Lower leg skin (tissue), 4 donors: ENCODE measurements around the gene XKR7. TPM values are rescaled to one million over a fixed set of nuclear protein-coding genes. Genes with fewer than 3 reads are reported as not detected.
A peak's percentile ranks its signal among the peaks of the same experiment; 100 is the strongest.

Experiments used
- DNase-seq, 2 donors: peaks; one replicate each; pipeline ENCODE4 v3.0.0-alpha.2; 2019; ENCODE audit warnings: low spot score in 2 of 2
- H3K4me3 ChIP-seq: fragments of 200-600 bp; sonication (generic); 2 replicates; pipeline ENCODE4 v1.5.1; 2017; ENCODE audit warnings: mild to moderate bottlenecking, low read depth; ENCODE audit not compliant: poor library complexity, severe bottlenecking
- CTCF ChIP-seq, 3 donors: fragments of 450-650 bp; IDR thresholded peaks; one replicate each; pipeline ENCODE4 v1.5.1; 2016; ENCODE audit warnings: antibody characterized with exemption in 3 of 3, mild to moderate bottlenecking in 3 of 3, moderate library complexity in 2 of 3
- POLR2A ChIP-seq, 2 donors: fragments of 450-650 bp; IDR thresholded peaks; one replicate each; pipeline ENCODE4 v1.6.1; 2016 to 2017; ENCODE audit warnings: antibody characterized with exemption in 2 of 2, mild to moderate bottlenecking in 1 of 2, moderate library complexity in 1 of 2
- WGBS, 2 donors: methylation state at CpG; one replicate each; pipeline ENCODE4 v1.1.5; 2018; 5-methylcytosine and 5-hydroxymethylcytosine counted together
- intact Hi-C: fragments of 100-400 bp; cut with DNase I; formaldehyde crosslinking; loops from one replicate; pipeline ENCODE4 v1.15.0; 2023; ENCODE audit warnings: low total_unique reads
- total RNA-seq, 4 donors: library from RNA; depleted of rRNA; stranded (reverse); fragments of >200 nt; gene quantifications; one replicate each; pipeline ENCODE4 v1.1.0, GENCODE V29; 2016

XKR7 gene
- total RNA-seq, 4 donors from 2014 or later = not detected

- TF ChIP-seq POLR2A (IDR thresholded peaks at IDR 0.05) (no peak), CTCF (IDR thresholded peaks at IDR 0.05) (no peak)
- intact Hi-C loops = no loop called here
- H3K4me3 ChIP-seq = no peak overlapping the region
- WGBS, 2 donors = 2 to 4% methylated on average over 23 to 47 of the region's 57 CpGs
- DNase-seq = peak; percentile 29 to 89
These were observed 558 bp downstream of the XKR7 start for GRCh38 chr20:31968291-31969126.

- TF ChIP-seq CTCF (IDR thresholded peaks at IDR 0.05) (no peak), POLR2A (IDR thresholded peaks at IDR 0.05) (no peak)
- 65 to 70% methylated on average over 5 of the region's 5 CpGs for WGBS, 2 donors
- intact Hi-C loops = no loop called here
- no peak for DNase-seq
- no peak overlapping the region for H3K4me3 ChIP-seq
These were observed 2.0 kb downstream of the XKR7 start for GRCh38 chr20:31969991-31970390.

- H3K4me3 ChIP-seq = no peak overlapping the region
- DNase-seq = no peak
- no peak for TF ChIP-seq CTCF (IDR thresholded peaks at IDR 0.05)
- TF ChIP-seq POLR2A (IDR thresholded peaks at IDR 0.05) = no peak
- intact Hi-C loops = no loop called here
- 13 to 26% methylated on average over 4 of the region's 4 CpGs for WGBS, 2 donors
These were observed 4.6 kb downstream of the XKR7 start for GRCh38 chr20:31972471-31973021.

- TF ChIP-seq POLR2A (IDR thresholded peaks at IDR 0.05) = no peak
- no peak for TF ChIP-seq CTCF (IDR thresholded peaks at IDR 0.05)
- DNase-seq = no peak
- WGBS, 2 donors = 89 to 90% methylated on average over 2 of the region's 2 CpGs
- H3K4me3 ChIP-seq = no peak overlapping the region
- intact Hi-C loops = no loop called here
These were observed 6.3 kb downstream of the XKR7 start for GRCh38 chr20:31974296-31974695.

GRCh38 chr20:31974951-31975487, 7.1 kb downstream of the XKR7 start:
- DNase-seq = no peak
- intact Hi-C loops = no loop called here
- H3K4me3 ChIP-seq = no peak overlapping the region
- TF ChIP-seq CTCF (IDR thresholded peaks at IDR 0.05) (no peak), POLR2A (IDR thresholded peaks at IDR 0.05) (no peak)
- 19 to 22% methylated on average over 10 of the region's 10 CpGs for WGBS, 2 donors
